ENCODE measurements around the gene ZFAND4.
"Not testable (repeated sequence)": the region's sequence is repeated elsewhere in the genome, so short reads cannot be mapped to it uniquely, and the experiment has no call there.

The ZFAND4 gene

GRCh38 chr10:45646384-45647050 is 26.1 kb downstream of the ZFAND4 start:
- FAIRE-seq, result no peak
- DNase-seq (ENCODE audit: extremely low spot score, insufficient read length, low read depth), result no peak

GRCh38 chr10:45644527-45644926 is 28.0 kb downstream of the ZFAND4 start:
- DNase-seq (ENCODE audit: extremely low spot score, insufficient read length, low read depth) (no peak), FAIRE-seq (no peak)

GRCh38 chr10:45640941-45641340 is 31.6 kb downstream of the ZFAND4 start:
- FAIRE-seq (no peak), DNase-seq (ENCODE audit: extremely low spot score, insufficient read length, low read depth) (no peak)

GRCh38 chr10:45640049-45640448 is 32.5 kb downstream of the ZFAND4 start:
- no peak for FAIRE-seq

GRCh38 chr10:45627412-45628048 is 45.0 kb downstream of the ZFAND4 start:
- no peak for DNase-seq (ENCODE audit: extremely low spot score, insufficient read length, low read depth)
- no peak for FAIRE-seq

More at GRCh38 chr10:45640049-45640448, 32.5 kb downstream of the ZFAND4 start:
- no peak for DNase-seq (ENCODE audit: extremely low spot score, insufficient read length, low read depth)

- FAIRE-seq, result no peak
- no peak for DNase-seq (ENCODE audit: extremely low spot score, insufficient read length, low read depth)
These were observed 46.7 kb downstream of the ZFAND4 start for GRCh38 chr10:45625879-45626278.

- no peak for FAIRE-seq
- DNase-seq (ENCODE audit: extremely low spot score, insufficient read length, low read depth), result no peak
These were observed 47.8 kb downstream of the ZFAND4 start for GRCh38 chr10:45624724-45625123.

- FAIRE-seq, result no peak
- DNase-seq (ENCODE audit: extremely low spot score, insufficient read length, low read depth), result no peak
These were observed 57.7 kb downstream of the ZFAND4 start for GRCh38 chr10:45614869-45615268.

- FAIRE-seq (no peak), DNase-seq (ENCODE audit: extremely low spot score, insufficient read length, low read depth) (no peak)
These were observed 59.8 kb downstream of the ZFAND4 start for GRCh38 chr10:45612741-45613140.

GRCh38 chr10:45608052-45608451 is 64.5 kb downstream of the ZFAND4 start:
- DNase-seq (ENCODE audit: extremely low spot score, insufficient read length, low read depth) (no peak), FAIRE-seq (no peak)

GRCh38 chr10:45607276-45607675 is 65.3 kb downstream of the ZFAND4 start:
- no peak for DNase-seq (ENCODE audit: extremely low spot score, insufficient read length, low read depth)
- FAIRE-seq, result no peak

- no peak for FAIRE-seq
- DNase-seq (ENCODE audit: extremely low spot score, insufficient read length, low read depth), result no peak
These were observed 69.7 kb downstream of the ZFAND4 start for GRCh38 chr10:45602836-45603235.

GRCh38 chr10:45602082-45602730 is 70.4 kb downstream of the ZFAND4 start:
- DNase-seq (ENCODE audit: extremely low spot score, insufficient read length, low read depth) (no peak), FAIRE-seq (no peak)

GRCh38 chr10:45601254-45601930 is 71.2 kb downstream of the ZFAND4 start:
- not testable (repeated sequence) for DNase-seq (ENCODE audit: extremely low spot score, insufficient read length, low read depth); FAIRE-seq

GRCh38 chr10:45600337-45601253 is 72.0 kb downstream of the ZFAND4 start:
- not testable (repeated sequence) for FAIRE-seq; DNase-seq (ENCODE audit: extremely low spot score, insufficient read length, low read depth)

GRCh38 chr10:45599646-45600045 is 72.9 kb downstream of the ZFAND4 start:
- FAIRE-seq, result no peak

GRCh38 chr10:45599021-45599603 is 73.5 kb downstream of the ZFAND4 start:
- FAIRE-seq, result no peak

More at GRCh38 chr10:45599646-45600045, 72.9 kb downstream of the ZFAND4 start:
- DNase-seq (ENCODE audit: extremely low spot score, insufficient read length, low read depth), result no peak

GRCh38 chr10:45596526-45596925 is 76.0 kb downstream of the ZFAND4 start:
- DNase-seq (ENCODE audit: extremely low spot score, insufficient read length, low read depth), result no peak
- FAIRE-seq, result no peak

More at GRCh38 chr10:45599021-45599603, 73.5 kb downstream of the ZFAND4 start:
- no peak for DNase-seq (ENCODE audit: extremely low spot score, insufficient read length, low read depth)
